ENCODE data around the gene TTF1.
"Not testable (repeated sequence)": the region's sequence is repeated elsewhere in the genome, so short reads cannot be mapped to it uniquely, and the experiment has no call there.

TTF1 gene

DNA sequence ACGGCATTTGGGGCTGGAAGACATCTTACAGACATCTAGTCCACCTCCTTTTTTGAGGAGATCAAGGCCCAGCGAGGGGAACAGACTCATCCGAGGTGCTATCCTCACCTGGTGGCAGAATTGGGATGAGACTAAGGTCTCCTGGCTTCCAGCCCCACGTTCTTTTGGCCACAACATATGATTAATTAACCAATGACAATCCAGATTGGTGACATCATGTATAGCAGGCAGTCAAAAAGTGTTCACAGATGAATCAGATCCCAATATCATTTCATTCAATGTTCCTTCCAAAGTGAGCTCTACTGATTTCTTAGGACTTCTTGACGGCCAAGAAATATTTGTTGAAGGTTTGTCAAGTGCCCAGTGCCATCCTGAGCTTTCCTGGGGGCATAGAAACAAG lies 7.3 kb upstream of the TTF1 start:
- DNase-seq (ENCODE audit: low read depth): no peak

DNA sequence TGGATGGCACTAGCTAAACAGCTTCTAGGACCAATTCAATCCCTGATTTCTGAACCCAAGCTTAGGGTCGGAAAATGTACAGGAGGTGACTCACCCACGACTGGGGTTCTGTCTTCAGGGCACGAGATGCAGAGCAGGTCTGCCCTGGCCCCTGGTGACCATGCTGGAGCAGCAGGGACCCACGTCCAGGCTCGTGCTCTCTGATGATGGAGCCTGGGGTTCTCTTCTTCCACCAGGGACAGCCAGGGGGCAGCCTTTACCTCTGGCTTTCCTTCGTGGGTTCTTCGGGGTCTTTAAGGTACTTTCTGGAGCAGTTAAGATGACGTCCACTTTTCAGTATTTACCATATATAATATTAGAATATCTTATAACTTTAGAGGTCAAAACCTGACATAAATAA lies 5.4 kb upstream of the TTF1 start:
- no peak for DNase-seq (ENCODE audit: low read depth)

DNA sequence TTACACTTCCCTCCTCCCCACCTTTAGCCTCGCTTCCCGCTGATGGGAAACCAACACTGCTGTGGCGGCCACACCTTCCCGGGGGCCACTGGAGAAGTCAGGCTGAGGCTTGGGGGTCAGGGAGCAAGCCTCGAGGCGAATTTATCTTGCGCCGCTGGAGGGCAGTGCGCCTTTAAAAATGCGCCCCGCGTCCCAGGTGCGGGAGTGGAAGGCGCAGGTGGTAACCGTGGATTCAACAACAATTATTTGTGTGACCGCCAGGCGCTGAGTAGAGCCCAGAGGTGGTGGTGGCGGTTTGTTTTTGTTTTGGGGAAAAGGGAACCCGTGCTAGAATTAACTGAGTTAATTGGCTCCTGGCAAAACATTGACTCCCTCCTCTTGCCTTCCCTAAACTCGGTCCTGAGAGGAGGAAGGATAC lies 4.5 kb upstream of the TTF1 start:
- peak; percentile 45 for DNase-seq (ENCODE audit: low read depth)

DNA sequence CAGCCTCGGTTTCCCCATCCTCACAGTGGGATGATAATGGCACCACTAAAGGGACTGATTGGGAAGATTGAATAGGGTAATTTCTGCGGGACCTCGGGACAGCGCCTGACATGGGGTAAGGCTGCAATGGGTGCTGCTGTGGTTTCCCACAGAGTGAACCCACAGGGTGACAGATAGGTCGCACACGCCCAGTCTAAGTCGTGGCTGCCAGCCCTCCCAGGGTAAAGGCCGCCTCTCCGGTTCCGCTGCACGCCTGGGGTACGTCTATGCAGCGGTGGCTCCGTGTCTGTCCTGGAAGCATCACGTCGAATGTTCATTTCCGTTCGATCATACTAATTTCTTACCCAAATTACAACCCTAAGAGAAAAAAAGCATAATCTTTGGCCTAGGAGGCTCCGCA lies 4.0 kb upstream of the TTF1 start:
- no peak for DNase-seq (ENCODE audit: low read depth)

DNA sequence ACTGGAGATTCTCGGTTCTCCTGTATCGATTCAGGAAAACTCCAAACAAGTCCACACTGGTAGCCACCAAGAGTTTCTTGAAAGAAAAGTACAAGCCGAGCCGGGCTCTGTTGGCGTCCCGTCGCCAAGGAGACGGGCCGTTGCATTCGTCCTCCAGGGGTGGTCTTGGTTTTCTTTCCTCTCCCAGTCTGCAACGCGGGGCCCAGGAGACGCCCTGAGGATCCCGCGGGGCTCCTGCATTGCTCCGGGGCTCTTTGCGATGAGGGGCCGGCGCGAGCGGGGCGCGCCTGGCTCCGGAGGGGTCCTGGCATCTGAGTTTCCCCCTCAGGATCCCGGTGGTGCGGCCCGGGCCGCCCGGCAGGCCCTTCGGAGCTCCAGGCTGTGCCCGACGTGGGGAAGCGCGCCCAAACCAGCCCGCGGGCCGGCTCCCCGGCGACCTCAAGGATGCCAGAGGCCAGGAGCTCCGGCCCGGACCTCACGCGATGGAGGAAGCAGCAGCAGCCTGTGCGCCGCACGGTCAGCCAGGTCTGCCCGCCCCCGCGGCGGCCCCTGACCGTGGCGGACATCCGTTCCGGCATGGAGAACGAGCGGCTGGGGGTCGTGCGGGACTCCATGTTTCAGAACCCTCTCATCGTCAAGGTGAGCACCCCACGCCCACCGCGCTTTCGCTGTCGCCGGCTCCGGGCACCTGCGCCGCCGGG lies 3.3 kb upstream of the TTF1 start, which contains the start of gene CFAP77:
Gene CFAP77 (plus strand): TSS at position 384 of the 701 bp plus-strand sequence. CDS start 61 bp downstream, at position 445.
- DNase-seq (ENCODE audit: low read depth): no peak

DNA sequence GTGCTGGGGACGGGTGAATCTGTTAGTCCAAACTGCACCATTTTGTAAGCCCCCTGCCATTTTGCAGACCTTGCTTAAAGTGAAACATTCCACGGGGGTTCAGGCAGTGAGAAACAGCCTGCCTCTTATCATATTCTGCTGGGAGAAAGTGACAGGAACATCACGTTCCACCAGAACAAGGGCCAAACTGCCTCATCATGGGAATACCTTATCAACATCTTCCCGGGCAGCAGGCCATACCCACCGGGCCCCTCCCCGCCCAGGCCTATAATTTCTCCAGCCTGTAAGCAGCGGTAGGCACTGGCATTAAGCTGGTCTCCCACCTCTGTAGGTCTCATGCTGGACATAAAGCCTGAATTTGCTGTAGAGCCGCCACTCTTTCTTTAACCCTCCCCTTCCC lies 1.9 kb upstream of the TTF1 start:
- DNase-seq (ENCODE audit: low read depth): no peak

DNA sequence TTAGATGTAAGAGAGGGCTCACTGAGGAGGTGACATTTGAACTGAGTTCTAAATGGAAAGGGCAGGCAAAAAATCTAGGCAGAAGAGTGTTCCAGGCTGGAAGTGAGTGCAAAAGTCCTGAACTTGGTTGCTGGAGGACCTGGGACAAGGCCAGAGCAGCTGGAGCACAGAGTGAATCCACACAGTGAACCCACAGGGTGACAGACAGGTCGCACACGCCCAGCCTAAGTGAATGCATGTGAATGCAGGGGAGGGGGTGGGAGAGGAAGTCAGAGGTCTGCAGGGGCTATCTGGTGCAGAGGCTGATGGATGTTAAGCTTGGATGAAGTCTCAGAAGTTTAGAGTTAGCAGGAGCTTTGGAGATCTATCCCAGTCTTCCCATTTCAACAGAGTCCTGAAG lies 556 bp upstream of the TTF1 start:
- DNase-seq (ENCODE audit: low read depth): no peak

DNA sequence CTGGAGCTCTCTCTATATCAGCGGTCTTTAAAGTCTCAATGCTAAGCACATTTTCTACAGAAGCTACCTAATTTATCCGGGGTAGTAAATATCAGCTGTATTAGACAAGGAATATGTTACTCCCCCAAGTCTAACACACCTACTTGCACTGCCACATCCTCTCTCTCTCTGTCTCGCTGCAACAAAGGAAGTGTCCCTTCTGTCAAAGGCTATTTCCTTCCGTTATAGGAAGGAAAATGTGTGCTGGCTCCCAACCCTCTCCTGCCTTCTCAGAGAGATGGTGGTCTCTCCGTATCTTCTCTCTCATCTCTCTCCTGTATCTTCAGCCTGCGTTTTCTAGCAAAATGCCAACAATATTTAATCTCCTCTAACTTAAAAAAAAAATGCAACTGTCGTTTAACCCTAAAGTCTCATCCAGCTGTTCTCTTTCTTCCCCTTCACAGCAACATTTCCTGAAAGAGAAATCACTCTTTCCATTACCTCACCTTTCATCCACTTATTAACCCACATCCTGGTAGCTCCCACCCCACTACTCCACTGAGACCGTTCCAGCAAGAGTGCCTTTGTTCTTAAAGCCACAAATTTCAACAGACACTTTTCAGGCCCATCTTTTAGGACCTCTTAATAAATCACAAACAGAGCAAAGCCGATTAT lies 2.3 kb downstream of the TTF1 start:
- DNase-seq (ENCODE audit: low read depth): no peak

DNA sequence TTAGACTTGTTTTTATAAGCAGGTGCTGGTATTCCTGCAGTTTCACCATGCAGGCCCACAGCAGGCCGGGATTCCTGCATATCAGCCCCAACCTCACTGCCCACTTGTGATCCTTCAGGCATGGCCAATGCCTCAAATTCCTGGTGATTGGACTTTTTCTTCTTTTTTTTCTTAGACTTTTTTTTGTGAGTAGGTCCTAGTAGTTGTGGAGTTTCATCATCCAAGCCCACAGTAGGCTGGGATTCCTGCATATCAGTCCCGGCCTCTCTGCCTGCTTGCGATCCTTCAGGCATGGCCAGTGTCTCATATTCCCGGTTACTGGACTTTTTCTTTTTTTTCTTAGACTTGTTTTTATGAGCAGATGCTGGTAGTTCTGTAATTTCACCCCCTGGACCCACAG lies 4.8 kb downstream of the TTF1 start:
- no peak for DNase-seq (ENCODE audit: low read depth)

DNA sequence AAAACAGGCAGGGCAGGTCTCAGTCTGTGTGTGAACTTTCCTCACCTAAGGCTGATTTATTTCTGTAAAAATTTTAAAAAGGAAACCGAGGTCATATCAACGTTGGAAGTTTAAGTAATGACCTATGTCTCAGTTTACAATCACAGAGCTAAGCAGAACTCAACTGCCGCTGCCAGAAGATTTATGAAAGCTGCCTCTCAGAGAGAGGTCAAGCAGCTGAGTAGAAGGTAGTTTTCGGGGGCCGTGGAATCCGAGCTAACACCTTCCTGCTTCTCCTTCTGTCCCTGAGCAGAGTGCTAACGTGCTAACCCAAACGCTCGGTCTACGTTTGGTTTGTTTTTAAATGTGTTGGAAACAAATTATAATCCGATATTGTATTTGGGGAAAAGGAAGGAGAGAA lies 11.1 kb downstream of the TTF1 start:
- no peak for DNase-seq (ENCODE audit: low read depth)

DNA sequence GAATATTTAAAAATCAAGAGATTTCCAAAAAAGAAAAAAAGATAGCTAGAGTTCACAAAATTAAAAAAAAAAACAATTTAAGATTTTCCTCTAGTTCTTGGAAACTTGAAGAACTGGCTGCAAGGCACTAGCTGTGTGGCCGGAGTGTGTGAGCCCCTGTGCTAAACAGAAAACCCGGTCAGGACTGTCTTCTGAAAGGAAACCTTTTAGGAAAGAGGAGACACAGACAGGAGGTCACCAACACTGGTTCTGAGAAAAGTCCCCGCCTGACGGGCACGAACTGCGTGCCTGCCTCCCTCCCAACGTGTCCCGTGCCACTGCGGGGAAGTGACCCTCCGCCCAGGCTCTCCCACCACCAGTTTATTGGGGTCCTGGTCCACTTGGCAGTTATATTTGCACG lies 15.2 kb downstream of the TTF1 start:
- no peak for DNase-seq (ENCODE audit: low read depth)

DNA sequence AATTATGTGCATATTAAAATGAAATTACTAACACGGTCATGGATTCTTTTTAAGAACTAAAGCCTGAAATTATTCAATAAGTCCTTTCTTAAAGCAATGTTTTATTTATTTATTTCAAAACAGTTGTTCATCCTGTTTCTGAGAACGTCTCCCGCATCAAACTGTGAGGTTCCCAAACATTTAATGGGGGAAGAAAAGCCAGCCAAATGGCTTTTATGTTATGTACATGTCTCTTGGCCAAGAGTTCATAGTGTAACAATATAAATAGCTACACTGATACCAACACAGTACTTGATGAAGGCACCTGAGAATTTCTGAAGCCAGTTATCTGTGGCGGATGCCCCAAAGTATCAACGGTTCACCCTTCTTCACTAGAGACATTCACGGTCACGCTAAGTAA lies 15.7 kb downstream of the TTF1 start:
- DNase-seq (ENCODE audit: low read depth): no peak

DNA sequence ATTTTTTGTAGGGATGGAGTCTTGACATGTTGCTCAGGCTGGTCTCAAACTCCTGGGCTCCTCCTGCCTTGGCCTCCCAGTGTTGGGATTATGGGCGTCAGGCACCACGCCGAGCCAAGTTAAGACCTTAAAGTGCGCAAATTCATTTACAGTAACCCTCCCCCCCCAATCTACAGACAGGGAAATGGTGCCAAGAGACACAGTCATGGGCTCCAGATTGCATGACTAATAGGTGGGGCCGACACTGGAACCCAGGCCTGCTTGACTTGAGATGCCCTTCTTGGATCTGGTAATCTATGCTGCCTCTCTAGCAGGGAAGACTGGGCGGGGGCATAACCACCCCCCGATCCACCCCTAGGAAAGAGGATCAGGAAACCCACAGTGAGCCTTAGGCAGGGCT lies 19.5 kb downstream of the TTF1 start:
- no peak for DNase-seq (ENCODE audit: low read depth)

DNA sequence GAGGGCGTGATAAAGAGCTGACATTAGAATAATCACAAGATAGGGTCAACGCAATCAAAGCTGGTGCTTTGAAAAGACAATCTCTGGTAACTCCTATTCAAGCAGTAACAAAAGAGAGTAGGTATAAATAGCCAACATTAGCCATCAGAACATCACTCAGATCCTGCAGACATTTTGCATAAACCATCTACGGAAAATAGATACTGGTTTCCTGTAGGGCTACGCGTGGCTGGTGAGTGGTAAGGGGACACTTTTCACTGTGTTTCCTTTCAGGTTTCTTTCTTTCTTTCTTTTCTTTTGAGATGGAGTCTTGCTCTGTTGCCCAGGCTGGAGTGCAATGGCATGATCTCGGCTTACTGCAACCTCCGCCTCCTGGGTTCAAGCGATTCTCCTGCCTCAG lies 22.3 kb downstream of the TTF1 start:
- DNase-seq (ENCODE audit: low read depth): no peak

DNA sequence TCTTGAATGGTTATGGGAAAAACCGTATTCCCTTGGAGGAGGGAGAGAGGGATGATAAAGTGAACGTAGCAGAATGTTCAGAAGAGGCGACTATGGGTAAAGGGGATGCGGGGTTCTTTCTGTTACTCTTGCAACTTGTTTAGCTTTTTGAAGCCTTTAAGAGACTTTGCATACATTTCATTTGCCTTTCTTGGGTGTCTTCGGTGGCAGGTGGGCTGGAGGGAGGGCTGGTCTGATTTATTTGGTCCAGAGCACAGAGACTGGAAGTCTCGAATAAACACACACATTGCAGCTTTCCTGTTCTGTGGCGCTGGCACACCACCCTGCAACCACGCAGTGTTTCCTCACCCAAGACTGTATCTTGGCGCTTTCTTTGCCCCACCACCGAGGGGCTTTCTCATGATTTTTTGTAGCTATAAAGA lies 23.2 kb downstream of the TTF1 start:
- DNase-seq (ENCODE audit: low read depth): no peak

DNA sequence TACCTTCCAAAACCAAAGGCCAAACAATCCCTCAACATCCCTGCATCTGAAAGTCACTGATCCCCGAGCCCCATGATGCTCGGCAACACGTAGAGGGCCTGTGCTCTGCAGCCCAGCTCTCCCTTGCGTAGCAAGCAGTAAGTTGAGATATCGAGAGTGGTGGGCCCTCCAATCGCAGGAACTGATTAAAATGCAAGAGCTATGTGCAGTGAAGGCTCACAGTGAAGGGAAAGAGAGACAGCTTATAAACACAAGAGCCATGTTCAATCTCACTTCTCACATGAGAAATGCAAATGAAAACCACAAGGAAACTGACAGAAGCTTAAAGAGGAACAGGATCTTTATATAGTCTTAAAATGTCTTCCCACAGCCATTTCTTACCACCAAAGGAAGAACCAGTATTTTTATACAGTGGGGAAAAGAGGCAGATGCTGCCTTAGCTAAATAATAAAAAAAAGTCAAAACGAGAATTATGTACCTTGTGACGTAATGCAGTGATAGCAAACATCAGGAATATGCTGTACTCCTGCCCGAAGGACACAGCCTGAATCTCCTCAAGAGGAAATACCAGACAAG lies 24.6 kb downstream of the TTF1 start:
- no peak for DNase-seq (ENCODE audit: low read depth)

DNA sequence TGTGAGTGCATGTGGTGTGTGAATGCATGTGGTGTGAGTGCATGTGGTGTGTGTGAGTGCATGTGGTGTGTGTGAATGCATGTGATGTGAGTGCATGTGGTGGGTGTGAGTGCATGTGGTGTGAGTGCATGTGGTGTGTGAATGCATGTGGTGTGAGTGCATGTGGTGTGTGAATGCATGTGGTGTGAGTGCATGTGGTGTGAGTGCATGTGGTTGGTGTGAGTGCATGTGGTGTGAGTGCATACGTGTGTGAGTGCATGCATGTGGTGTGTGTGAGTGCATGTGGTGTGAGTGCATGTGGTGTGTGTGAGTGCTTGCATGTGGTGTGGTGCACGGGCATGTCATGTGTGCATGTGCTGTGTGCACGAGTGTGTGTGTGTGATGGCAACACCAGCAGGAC lies 28.2 kb downstream of the TTF1 start:
- not testable (repeated sequence) for DNase-seq (ENCODE audit: low read depth)

DNA sequence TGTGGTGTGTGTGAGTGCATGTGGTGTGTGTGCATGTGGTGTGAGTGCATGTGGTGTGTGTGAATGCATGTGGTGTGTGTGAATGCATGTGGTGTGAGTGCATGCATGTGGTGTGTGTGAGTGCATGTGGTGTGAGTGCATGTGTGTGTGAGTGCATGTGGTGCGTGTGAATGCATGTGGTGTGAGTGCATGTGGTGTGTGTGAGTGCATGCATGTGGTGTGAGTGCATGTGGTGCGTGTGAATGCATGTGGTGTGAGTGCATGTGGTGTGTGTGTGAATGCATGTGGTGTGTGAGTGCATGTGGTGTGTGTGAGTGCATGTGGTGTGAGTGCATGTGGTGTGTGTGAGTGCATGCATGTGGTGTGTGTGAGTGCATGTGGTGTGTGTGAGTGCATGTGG lies 28.9 kb downstream of the TTF1 start:
- not testable (repeated sequence) for DNase-seq (ENCODE audit: low read depth)

DNA sequence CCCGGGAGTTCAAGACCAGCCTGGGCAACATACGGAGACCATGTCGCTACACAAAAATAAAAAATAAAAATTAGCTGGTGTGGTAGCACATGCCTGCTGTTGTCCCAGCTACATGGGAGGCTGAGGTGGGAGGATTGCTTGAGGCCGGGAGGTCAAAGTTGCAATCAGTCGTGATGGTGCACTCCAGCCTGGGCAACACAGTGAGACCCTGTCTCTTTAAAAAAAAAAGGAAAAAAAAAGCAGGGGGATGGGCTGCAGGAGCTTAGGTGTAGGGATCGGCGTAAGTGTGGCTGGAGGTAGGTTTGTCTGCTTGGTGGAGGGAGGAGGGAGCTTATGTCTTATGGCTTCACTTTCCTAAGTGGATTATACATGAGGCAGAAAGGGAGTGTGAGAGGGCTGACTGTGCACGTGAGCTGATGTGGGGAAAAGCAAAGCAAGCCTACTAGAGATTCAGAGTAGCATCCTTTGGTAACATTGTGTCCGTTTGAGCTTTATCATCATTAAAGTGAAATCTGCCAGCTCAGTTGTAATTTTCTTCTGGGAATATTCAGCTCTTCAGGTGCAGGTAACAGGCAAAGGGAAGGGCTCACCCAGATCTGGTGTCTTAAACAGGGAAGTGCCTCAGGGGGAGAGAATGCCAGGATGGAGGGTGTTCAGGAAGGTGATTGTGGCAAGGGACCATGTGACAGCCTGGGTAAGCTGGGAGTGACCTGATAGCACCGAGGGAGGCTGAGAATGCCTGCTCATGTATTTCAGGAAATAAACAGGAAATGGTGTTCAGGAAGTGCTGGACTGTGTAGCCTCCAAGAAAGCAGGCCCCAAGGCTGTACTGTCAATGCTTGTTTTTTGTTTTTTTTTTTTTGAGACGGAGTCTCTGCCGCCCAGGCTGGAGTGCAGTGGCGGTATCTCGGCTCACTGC lies 34.2 kb downstream of the TTF1 start:
- DNase-seq (ENCODE audit: low read depth): no peak

DNA sequence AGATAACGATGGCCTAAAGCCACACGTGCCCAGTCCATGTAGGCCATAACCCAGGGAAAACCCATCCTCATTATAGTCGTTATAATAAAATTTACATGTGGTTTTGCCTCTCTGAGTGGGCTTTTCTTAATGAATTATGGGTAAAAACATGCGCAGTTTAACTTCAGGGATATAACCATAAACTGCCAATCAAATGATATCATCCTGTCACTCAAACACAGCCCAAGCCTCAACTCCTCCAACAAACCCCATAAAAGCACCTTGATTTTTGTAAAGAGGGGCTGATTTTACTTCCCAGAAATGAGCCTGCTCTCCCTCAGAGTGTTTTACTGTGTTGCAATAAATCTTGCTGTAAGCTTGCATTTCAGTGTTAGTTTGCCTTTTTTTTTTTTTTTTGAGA lies 36.0 kb downstream of the TTF1 start:
- no peak for DNase-seq (ENCODE audit: low read depth)

DNA sequence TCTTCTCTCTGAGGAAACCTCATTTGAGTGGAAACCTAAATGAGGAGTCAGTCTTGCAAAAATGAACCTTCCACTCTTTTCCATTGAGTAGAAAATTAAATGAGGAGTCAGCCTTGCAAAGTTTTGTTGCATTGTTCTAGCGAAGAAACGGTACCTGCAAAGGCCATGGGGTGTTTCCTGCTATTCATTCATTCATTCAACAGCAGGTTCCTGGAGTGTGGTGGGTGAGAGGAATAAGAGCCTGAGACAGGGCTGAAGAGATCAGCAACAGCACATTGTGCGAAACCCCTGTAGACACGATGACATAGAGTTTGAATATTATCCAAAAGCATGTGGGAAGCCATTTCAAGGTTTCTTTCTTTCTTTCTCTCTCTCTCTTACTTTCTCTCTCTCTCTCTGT lies 37.2 kb downstream of the TTF1 start:
- no peak for DNase-seq (ENCODE audit: low read depth)

DNA sequence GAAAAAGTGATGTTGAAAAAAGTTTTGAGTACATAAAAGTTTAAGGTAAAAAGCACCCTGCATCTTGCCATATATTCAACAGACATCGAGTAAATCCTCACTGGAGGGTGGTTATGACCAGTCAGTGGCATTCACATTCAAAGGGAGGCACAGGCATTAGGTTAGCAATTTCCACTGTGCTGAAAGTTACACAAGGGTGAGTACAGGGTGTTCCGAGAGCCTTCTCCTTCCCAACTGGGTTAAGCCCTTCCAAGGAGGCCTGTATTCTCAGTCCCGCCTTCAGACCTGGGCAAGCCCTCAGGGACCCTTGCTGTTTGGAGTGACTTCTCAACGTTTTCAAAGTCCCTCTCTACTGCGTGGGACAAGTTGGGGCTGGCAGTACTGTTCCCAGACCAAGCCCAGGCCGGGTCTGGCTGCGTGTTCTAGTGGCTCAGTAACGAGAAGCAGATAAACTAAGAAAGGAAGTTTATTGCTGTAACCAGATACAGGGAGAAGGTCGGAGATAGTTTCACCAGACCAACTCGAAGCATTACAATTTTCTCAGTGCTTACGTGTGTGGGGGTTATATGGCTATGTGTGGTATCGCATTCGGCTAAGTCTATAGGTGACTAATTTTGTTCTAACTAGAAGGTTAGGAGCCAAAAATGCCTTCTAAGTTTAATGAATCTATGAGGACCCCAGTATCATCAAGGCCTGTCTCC lies 38.9 kb downstream of the TTF1 start:
- no peak for DNase-seq (ENCODE audit: low read depth)

Data from activated gamma-delta T cell treated with anti-CD3 and anti-CD28 coated beads, Interleukin-2, amount 50 U/mL, for 16 hours (primary cell).